GM20431 (cell line): ENCODE data around the gene MLXIP.

Experiments
- in situ Hi-C: fragments of 300-500 bp; cut with MseI, MboI; formaldehyde crosslinking; loops from one replicate; pipeline ENCODE4 v1.15.0; 2020; ENCODE audit warnings: low sequenced_read_pairs; ENCODE audit not compliant: unreplicated experiment

Gene MLXIP

DNA sequence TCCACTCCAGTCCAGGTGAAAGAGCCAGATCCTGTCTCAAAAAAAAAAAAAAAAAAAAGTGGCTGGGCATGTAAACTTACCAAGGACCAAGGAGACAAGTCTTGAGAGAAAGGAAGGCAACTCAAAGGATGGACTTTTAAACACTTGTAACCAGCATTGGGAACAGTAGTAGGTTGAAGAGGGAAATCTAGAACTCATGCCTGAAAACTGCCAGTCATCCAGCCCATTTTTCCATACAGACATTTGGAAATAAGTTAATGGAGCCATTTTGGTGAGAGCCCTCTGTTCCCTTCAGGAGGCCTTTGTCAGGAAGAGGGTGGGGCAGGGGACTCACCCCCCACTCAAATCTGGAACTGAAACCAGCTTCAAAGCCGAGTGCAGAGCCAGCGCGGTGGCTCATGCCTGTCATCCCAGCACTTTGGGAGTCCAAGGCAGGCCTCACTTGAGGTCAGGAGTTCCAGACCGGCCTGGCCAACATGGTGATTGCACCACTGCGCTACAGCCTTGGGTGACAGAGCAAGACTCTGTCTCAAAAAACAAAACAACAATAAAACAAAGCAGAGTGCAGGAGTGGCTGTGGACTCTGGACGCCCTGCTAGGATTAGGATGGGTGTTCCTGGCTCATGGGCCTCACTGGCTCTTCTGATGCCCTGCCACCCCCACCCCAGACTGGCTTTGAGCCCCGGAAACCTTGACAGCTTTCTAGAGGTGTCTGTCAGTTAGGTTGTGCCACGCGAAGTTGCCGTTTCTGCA, 1.6 kb upstream of the MLXIP start:
- in situ Hi-C loops, result no loop called here

DNA sequence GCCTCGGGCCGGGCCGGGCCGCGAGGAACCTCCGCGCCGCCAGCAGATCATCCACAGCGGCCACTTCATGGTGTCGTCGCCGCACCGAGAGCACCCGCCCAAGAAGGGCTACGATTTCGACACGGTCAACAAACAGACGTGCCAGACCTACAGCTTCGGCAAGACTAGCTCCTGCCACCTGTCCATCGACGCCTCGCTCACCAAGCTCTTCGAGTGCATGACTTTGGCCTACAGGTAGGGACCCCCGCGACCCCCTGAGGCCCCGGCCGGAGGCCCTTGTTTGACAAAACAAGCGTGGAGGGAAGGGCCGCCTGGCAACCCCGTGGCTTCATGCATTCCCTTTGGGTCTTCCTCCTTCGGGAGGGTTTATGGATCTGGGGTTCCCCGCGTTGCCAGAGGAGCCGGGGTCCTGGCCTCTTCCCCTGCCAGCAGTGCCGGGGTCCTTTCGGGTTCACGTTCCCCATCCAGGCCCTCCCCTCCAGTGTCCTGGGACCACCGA, 526 bp downstream of the MLXIP start:
- in situ Hi-C loops, result no loop called here

DNA sequence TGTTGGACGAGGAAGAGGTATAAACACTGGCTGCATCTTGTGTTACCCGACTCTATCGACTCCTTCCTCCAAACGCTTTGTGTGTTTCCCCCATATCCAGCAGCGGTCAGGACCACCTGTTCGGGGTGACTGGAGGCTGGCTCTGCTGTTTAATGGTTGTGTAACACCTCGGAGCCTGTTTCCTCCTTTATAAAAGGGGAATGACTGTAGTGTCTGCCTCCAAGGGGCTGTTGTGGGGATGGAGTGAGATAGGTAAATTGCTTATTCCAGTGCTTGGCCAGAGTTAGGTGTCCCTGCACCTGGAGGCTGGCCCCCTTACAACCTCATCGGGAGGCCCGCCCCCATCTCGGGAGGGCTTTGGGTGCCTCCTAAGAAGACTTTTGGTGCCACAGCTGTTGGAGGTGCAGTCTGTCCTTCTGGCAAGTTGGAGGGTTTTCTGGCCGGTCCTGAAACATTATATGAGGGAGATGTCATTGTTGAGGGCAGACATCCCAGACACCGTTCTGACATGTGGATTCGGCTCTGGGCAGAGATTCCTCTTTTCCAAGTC, 1.1 kb downstream of the MLXIP start:
- in situ Hi-C loops, result no loop called here

DNA sequence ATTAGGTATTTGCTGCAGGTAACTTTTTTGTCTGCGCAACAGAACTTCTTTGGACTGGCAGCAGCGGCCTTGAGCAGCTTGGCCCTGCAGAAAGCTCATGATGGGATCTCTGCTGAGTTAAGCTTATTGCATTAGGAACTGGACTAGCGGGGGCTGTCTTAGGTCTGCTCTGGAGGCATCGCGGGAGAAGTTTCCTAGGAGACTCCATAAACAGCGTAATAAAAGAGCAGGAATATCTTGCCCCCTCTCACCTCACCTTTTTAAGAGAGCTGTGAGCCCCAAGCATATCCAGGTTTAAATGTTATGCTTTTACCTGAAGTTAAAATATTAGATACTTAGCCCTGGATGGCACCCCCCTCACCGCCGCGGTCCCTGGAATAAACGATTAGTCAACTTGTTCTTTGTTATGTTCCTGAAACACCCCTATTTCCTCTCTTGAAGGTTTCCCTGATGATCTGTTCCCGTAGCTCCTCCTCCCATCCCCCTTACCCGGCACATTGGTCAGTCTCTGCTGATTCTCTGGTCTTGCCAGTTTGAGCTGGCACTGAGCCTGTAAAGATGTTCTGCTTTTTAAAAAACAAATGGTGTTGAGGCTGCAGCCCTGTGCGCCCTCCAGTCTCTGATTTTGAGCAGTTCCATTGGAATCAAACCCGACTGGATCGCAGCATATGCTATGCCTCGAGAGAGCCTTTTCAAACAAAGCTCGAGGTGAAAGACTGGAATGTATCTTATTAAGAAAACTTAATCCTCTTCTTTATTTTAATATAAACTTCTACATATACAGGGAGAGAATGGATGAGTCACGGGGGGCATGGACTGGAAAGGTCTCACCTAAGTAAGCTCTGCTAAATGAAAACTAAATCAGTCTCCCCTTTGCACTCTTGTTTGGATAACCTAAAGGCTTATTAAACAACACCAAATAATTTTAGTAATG, 1.9 kb downstream of the MLXIP start:
- in situ Hi-C loops, result no loop called here

DNA sequence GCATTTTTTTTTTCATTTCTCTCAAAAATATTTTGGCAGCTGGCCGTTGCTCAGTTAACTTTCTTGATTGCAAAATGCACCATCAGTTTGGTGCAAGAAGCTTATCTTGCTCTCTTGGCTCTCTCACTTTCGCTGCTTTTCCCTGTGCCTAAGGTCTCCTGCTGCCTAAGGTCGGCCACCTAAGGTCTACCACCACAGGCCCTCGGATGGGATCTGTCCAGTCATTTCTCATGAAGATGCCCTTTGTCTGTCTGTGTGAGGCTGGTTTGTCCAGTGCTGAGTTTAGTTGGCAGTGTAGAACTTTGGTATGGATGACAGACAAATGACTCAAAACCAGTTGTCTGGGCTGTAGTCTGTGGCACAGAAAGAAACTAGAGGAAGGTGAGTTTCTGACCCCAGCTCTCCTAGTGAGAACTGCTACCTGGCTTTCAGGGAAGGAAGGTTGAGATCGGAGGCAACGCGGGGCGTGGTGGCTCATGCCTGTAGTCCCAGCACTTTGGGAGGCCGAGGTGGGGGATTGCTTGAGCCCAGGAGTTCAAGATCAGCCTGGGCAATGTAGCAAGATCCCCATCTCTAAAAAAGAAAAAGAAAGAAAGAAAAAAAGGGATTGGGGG, 2.6 kb downstream of the MLXIP start:
- in situ Hi-C loops, result no loop called here

DNA sequence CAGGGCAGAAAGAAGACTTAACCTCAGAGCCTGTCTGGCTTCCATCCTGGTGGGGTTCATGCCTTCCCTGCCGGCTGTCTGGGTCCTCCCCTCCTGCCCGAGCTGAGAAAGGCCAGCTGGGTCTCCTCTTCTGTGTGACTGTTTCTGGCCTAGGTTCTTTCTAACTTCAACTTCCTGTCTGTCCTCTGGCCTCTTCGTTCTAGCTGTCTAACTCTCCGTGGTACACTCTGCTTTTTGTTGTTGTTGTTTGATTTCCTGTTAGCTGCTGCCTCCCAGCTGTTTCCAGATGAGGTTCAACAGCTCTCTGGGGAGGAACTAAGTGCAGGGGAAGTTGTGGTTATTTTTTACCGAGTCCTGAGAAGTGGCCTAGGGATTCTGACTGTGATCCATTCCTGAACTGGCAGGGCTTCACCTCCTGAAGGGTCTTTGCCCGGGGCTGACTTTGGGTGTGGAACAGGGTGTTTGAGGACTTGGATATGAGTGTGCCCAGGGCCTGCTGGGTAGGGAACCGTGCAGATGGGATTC, 3.2 kb downstream of the MLXIP start:
- in situ Hi-C loops, result no loop called here

DNA sequence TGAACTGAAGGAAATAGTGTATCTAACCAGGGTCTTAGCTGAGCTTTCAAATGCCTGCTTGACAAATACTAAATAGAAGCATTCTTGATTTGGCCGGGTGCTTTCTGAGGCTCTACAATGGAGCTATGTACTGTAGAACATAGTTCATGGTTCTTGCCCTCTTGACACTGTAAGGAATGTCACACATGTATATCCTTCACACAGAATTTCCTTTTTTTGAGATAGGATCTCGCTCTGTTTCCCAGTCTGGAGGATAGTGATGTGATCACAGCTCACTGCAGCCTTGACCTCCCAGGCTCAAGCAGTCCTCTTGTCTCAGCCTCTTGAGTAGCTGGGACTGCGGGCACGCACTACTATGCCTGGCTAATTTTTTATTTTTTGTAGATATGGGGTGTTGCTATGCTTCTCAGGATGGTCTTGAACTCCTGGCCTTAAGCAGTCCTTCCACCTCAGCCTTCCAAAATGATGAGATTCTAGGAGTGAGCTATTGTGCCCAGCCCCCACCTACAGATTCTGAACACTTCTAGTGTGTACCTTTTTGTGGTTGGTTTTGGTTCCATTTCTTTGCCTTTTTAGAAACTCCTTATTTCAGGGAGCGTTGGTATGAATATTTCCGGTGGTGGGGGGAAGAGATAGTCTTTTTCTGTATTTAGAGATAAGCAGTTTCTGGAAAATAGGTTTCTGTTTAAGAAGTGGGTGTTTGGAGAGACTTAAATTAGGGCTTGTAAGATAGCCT, 4.2 kb downstream of the MLXIP start:
- in situ Hi-C loops, result no loop called here

DNA sequence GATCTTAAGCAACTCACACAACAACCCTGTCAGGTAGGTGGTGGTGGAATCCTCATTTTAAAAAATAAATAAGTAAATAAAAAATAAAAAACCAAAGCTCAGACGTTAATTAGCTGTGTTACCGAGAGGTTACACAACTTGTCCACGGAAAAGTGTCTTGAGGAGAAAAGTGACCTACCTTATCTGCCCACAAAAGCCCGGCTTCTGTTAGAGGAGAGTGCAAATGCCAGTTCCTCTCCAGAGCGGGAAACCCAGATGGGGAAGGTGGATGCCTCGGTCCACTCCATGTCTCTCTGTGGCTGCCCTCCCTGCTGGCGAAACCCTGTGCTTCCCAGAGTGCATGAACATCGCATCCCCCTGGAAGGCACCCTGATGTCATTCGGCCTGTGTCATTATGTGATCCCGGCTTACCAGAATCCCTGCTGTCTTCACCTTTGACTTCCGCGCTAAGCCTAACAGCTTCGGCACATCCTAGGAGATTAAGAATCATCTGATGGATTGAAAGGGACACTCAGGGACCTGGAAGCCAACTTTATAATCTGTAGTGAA, 6.4 kb downstream of the MLXIP start:
- in situ Hi-C loops, result no loop called here

DNA sequence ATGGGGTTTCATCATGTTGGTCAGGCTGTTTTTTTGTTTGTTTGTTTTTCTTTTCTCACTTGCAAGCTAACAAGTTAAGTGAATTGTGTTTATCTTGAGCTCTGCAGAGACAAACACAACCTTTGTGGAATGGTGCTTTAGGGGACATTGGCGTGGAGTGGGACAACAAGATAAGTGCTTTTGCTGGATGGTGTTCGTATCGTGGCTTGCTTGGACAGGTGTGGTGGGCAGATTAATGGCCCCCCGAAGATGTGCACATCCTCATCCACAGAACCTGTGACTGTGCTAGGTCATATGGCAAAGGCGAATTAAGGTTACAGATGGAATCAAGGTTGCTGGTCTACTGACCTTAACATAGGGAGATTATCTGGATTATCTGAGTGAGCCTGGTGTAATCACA, 7.0 kb downstream of the MLXIP start:
- in situ Hi-C loops, result no loop called here

DNA sequence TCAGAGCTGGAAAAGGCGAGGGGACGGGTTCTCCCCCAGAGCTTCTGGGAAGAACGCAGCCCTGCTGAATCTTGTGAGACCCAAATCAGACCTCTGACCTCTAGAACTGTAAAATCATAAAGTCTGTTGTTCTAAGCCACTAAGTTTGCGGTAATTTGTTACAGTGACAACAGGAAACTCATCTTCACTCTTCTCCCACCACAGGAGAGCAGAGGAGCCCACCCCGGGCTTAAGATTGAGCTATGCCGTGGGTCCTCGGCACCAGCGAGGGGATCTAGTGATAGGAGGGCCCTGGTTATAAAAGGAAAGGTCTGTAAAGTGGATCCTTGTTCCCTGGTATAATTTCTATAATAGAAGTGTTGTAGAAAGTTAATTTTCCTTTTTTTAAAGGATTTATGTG, 7.6 kb downstream of the MLXIP start:
- in situ Hi-C loops, result no loop called here

DNA sequence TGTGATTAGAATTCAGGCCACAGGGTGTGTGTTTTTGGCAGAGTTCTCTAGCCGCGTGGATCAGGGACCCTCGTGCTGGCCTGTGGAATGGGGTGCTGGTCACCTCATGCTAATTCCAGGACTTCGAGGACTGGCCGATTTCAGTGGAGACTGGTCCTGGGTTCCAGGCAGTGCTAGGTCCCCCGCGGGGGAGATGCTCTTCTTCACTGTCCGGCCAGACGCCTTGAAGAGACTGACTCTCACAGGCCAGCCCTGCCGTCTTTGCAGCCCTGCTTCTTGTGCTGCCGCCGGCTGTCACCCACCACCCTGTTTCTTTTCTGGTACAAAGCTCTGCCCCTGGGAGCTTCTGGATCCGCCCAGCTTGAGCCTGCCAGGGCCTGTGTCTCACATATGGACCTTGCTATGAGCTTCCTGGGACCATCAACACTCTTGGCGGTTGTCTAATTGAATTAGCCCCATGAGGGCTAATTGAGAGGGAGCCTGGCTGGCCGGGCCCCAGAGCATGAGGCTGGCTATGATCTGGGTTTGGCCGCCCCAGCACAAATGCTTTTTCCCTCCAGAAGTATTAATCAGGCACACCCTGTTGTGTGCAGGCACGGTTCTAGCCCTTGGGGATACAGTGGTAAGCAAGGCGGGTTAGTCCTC, 8.2 kb downstream of the MLXIP start:
- in situ Hi-C loops, result no loop called here

DNA sequence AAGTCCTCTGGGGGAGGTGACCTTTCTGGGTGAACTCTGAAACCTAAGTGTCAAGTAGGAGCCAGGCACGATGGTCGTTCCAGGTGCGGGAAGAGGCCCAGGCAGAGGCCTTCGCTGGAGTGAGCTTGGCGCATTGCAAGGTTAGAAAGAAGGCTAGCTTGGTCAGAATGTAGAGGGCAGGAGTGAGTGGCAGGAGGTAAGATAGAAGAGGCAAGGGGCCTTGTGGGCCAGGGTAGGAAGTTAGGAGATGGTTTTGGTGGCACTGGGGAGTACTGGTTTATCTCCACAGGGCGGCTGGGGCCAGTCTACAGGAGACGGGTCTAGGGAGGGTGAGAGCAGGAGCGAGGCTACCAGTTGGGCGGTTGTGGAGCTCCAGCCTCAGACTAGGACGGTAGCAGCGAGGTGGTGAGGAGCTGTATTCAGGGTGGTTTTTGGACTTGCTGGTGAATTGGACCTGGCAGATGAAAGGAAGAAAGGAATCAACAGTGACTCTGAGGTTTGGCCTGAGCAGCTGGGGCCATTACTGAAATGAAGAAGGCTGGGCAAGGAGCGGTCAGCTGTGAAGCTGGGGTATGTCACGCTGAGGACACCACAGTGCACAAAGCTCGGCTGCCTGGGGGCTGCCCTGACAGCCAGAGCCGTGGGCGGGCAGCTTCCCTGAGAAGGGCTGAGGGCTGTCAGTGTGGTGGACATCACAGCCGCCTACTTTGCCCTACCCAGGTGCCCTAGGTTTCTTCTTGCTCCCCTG, 9.0 kb downstream of the MLXIP start:
- in situ Hi-C loops, result no loop called here

DNA sequence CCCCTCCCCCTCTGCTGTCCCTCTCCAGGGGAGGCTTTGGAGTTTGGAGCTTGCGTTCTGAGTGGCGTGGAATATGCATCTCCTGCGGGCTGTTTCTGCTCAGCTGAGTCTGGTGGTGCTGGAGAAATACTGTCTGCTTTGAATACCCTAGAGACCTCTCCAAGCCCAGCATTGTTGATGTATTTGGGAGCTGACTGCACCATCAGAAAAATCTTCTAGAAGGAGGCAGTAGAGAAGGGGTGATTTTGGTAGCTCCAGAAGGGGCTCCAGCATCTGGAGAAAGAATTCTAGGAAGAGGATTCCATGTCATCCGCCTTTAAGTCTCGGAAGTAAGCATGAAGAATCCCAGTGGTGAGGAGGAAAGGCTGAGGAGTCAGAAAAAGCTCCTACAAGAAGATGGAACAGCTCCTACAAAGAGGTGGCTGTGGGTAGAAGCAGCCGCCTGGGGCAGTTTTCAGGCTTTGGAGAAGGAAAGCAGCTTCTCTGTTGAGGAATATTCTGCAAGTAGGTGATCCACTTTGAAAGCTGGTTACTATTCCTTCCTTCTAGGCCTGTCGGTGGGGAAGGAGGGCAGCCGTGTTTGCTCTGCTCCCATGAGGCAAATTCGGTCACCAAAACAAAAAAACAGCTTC, 9.7 kb downstream of the MLXIP start:
- in situ Hi-C loops, result no loop called here

DNA sequence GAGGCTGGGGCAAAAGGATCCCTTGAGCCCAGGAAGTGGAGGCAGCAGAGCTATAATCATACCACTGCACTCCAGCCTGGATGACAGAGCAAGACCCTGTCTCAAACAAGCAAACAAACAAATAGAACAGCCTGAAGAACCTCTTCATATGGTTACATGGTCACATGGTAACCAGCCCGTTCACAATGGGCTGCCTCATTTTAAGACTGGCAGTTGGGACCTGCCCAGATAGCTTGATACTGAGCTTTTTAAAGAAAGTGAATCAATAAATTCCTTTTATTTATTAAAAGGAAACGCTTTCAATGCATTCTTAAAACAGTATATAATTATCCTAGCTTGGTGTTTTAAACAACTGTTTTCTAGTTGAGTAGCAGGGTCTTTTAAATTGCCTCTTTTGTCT, 10.5 kb downstream of the MLXIP start:
- in situ Hi-C loops, result no loop called here

DNA sequence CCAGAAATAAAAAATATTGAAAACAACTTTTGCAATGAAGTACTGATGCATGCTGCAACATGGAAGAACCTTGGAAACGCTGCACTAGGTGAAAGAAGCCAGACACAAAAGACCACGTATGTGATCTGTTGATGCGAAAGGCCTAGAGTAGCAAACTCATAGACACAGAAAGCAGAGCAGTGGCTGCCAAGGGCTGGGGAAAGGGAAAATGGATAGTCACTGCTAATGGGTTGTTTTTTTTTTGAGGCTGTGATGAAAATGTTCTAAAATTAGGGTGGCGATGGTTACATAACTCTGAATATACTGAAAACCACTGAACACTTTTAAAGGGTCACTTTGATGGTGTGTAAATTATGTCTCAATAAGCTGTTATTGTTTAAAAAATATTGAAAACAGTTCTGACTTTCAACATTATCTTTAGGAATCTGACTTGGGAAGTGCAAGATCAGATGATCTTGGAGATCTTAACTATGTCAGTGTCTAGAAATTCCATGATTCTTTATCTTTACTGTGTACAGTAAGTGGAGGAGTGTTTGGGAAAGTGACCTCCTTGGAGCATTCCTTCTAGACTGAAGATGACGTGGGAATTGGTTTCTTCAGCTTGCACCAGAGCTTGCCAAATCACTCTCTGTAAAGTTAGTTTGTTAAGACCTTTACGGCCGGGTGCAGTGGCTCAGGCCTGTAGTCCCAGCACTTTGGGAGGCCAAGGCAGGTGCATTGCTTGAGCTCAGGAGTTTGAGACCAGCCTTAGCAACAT, 12.4 kb downstream of the MLXIP start:
- in situ Hi-C loops, result no loop called here

DNA sequence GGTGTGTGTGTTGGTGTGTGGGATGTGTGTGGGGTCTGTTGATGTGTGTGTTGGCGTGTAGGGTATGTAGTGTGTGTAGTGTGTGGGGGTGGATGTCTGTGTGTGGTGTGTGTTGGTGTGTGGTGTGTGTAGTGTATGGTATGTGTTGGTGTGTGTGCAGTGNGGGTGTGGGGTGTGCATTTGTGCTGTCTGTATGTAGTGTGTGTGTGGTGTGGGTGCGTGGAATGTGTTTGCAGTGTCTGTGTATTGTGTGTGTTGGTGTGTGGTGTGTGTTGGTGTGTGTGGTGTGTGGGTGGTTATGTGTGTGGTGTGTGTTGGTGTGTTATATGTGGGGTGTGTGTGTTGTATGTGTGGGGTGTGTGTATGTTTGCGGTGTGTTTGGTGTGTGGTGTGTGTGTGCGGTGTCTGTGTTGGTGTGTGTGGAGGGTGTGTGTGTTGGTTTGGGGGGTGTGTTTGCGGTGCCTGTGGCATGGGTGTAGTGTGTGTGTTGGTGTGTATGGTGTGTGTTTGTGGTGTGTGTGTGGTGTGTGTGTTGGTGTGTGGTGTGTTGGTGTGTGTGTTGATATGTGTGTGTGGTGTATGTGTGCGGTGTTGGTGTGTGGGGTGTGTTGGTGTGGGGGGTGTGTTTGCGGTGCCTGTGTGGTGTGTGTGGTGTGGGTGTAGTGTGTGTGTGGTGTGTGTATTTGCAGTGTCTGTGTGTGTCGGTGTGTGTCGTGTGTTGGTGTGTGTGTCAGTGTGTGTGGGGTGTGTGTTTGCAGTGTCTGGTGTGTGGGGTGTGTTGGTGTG, 14.7 kb downstream of the MLXIP start:
- in situ Hi-C loops, result no loop called here
